Measurements from ENCODE around the gene ZBTB48.
"Not testable (repeated sequence)": the region's sequence is repeated elsewhere in the genome, so short reads cannot be mapped to it uniquely, and the experiment has no call there.

Gene ZBTB48

GRCh38 chr1:6579374-6580118, at the start of gene ZBTB48:
TSS of gene ZBTB48 (plus strand) at chr1:6579994. CDS start at chr1:6580610, 616 bp downstream.
- peak; percentile 93 for DNase-seq

GRCh38 chr1:6530504-6531160, 49.2 kb upstream of the ZBTB48 start:
- no peak for DNase-seq

DNA sequence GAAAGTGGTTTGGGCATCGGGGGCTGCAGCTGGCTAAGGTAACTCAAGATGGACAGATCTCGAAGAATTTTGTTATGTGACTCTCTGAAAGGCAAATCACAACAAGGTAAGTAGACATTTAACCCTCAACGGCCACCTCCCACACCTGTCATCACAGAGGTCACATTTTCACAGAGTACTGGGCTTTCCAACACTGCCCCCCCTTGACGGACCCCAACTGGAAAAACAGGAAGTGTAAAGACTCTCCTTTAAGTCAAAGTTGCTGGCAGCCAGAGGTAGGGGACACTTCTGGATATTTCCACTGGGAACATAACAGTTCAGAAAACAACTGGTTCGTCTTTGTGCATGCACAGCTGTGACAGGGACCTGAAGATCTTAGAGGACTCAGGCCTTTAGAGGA, 47.8 kb upstream of the ZBTB48 start:
- no peak for DNase-seq

GRCh38 chr1:6534248-6534822, 45.5 kb upstream of the ZBTB48 start:
- DNase-seq: no peak

GRCh38 chr1:6535214-6535613, 44.6 kb upstream of the ZBTB48 start:
- DNase-seq: no peak

GRCh38 chr1:6536291-6536690, 43.5 kb upstream of the ZBTB48 start:
- no peak for DNase-seq

GRCh38 chr1:6538956-6539355, 40.8 kb upstream of the ZBTB48 start:
- DNase-seq: no peak

- DNase-seq: no peak
Observed at GRCh38 chr1:6544831-6545230, 35.0 kb upstream of the ZBTB48 start.

DNA sequence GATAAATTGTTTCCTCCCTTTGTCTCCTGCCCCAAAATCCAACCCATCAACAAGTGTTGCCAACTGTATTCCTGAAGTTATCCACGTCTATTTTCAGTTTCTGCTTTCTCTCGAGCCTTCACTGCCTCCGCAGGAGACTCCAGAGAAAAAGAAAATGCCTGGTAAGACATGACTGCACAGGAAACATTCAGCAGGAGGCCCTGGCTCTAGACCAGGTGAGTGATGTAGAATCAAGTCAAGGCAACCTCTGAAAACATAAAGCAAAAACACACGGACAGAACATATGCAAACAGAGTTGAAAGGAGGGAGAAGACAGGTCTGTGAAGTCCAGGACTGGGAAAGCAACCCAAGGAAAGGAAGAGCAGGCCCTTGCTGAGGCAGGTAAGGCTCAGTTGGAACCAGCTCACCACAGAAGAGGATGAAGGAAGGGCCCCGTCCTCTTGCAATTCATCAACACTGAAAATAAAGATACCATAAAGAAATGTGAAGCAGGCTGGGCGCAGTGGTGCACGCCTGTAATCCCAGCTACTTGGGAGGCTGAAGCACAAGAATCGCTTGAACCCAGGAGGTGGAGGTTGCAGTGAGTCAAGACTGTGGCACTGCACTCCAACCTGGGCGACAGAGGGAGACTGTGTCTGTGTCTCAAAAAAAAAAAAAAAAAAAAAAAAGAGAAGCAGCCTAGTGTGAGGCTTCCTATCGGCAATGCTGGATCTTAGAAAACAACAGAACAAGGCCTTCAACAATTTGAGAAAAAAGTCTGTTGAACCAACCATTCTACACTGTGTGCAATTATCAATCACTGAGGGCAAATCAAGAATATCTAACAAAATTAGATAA, 34.3 kb upstream of the ZBTB48 start:
- no peak for DNase-seq

DNA sequence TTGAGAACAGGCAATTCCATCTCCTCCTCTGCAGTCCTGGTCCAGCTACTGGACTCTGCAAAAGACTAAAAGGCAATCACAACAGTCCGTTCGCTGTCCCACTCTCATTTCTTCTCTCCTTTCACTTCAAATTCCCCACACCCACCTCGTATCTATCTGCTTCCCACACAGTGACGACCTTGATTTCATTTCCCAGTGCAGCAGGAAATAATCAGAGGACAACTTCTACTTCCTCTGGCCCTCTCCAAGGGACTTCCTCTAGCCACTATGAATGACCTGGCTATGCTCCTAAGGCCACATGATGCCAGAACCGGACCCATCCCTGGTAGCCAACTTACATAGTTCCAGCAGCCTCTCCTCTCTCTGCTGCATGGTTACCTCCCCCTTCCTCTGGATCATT, 33.5 kb upstream of the ZBTB48 start:
- DNase-seq: no peak

DNA sequence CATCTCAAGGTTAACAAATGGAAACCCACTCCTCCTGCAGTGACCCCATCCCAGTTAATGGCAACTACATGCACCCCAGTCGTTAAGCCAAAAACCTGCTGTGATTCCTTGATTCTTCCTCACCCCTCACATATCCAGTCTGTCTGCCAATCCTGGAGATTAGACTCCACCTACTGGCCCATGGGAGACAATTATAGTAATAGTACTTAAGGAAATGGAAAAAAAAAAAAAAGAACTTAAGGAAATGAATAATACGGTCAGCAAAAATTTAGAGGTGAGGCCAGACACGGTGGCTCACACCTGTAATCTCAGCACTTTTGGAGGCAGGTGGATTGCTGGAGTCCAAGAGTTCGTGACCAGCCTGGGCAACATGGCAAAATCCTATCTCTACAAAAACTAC, 32.5 kb upstream of the ZBTB48 start:
- DNase-seq: no peak

- peak; percentile 90 for DNase-seq
Observed at GRCh38 chr1:6554031-6554906, 25.5 kb upstream of the ZBTB48 start, which contains the start of gene NOL9. TSS of gene NOL9 (minus strand) at chr1:6554513. CDS start at chr1:6554502, 11 bp downstream.

GRCh38 chr1:6554907-6555778, 24.7 kb upstream of the ZBTB48 start, which contains the start of gene TAS1R1:
TSS of gene TAS1R1 (plus strand) at chr1:6555307. CDS start at chr1:6555374, 67 bp downstream.
- DNase-seq: no peak

DNA sequence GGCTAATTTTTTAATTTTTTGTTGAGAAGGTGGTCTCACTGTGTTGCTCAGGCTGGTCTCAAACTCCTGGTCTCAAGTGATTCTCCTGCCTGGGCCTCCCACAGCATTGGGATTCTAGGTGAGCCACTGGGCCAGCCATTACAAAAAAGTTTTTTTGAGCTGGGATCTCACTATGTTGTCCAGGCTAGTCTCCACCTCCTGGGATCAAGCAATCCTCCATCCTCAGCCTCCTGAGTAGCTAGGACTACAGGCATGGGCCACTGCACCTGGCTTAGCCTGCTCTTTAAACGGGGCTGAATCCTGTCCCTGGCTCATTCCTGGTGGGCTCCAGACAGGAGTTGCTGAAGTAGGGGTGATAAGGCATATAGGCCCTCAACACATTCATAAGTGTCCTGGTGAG, 22.2 kb upstream of the ZBTB48 start:
- no peak for DNase-seq

GRCh38 chr1:6559161-6559560, 20.6 kb upstream of the ZBTB48 start:
- DNase-seq: not testable (repeated sequence)

- no peak for DNase-seq
Observed at GRCh38 chr1:6560267-6560666, 19.5 kb upstream of the ZBTB48 start.

- DNase-seq: no peak
Observed at GRCh38 chr1:6569033-6569432, 10.8 kb upstream of the ZBTB48 start.

DNA sequence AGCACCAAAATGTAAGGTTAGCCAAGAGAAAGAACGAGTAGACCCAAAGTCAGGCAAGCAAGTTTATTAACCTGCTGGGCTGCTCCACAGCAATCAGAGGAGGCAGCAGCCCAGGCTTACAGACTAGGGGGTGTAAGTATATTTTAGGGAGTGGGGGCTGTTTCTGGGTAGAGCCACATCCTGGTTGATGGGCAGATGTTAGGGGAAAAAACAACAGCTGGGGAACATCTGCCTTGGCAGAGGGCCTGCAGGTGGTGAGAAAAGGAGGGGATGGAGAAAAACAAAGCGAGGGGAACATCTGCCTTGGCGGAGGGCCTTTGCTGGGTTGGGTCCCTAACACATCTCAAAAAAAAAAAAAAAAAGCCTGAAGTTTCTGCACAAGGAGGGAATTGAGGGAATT, 9.7 kb upstream of the ZBTB48 start:
- DNase-seq: no peak

DNA sequence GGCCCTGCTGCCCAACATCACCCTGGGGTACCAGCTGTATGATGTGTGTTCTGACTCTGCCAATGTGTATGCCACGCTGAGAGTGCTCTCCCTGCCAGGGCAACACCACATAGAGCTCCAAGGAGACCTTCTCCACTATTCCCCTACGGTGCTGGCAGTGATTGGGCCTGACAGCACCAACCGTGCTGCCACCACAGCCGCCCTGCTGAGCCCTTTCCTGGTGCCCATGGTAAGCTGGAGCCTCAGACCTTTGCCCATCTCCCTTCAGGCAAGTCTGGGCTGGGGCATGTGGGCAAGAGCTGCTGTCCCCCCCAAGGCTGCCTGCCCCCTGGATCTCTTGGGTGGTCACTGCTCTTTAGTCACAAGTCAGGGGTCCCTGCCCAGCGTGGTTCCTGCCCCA, 8.8 kb upstream of the ZBTB48 start:
- no peak for DNase-seq

GRCh38 chr1:6572653-6573383, 7.0 kb upstream of the ZBTB48 start:
- no peak for DNase-seq

Measured in KG1 (cell line).